ENCODE results near the gene DYRK1A.

- TF ChIP-seq ZNF839 (CRISPR knock-in tag; IDR thresholded peaks at IDR 0.05; ENCODE audit: borderline replicate concordance): no peak
- TF ChIP-seq CTCF (CRISPR knock-in tag; IDR thresholded peaks at IDR 0.05): no peak
- TF ChIP-seq U2AF1 (optimal IDR thresholded peaks at IDR 0.05; ENCODE audit: low read depth, low read length): no peak
- no peak for TF ChIP-seq CERS6 (CRISPR knock-in tag; IDR thresholded peaks at IDR 0.05)
- TF ChIP-seq CBX1 (IDR thresholded peaks at IDR 0.05; ENCODE audit: low read depth): no peak
Observed at GRCh38 chr21:37562920-37563640, 196.5 kb downstream of the DYRK1A start.
